K562 (cell line): Measurements from ENCODE around the gene TMOD2. TPM values are rescaled to one million over a fixed set of nuclear protein-coding genes. Genes with fewer than 3 reads are reported as not detected.
A peak's percentile ranks its signal among the peaks of the same experiment; 100 is the strongest.

Experiments used
- ATAC-seq: fragments of 200-7000 bp; cut with Tn5 transposase; 3 replicates; pipeline ENCODE4 v1.9.1; 2020; ENCODE audit warnings: moderate library complexity
- BruUV-seq: library from RNA; stranded (reverse); fragments of 400-500 nt; replicated peaks from 2 replicates; lab custom pipeline; 2021; lab: Mats Ljungman, UMichigan
- CTCF ChIA-PET: fragments of 300-600 bp; formaldehyde crosslinking; extraction: SDS; loops from one replicate; lab custom pipeline; 2021; ENCODE audit warnings: low intra/inter-chr PET ratio; lab: Yijun Ruan, JAX
- POLR2A ChIA-PET: fragments of 300-600, 350-650 bp; sonication (Branson Sonifier 250); formaldehyde crosslinking; extraction: SDS; loops from one replicate; lab custom pipeline; 2021; ENCODE audit warnings: antibody characterized with exemption, inconsistent platforms; lab: Yijun Ruan, JAX
- DNase-seq, 4 experiments: peaks; one replicate each; pipeline versions ENCODE4 v3.0.0 to v3.0.0-alpha.2; 2011 to 2018; ENCODE audit warnings: low spot score in 3 of 4, mixed read lengths in 3 of 4; ENCODE audit errors: extremely low read depth in 1 of 4
- FAIRE-seq: peaks from 2 replicates; lab custom pipeline; 2011; peaks lifted over from hg19 to GRCh38; lab: Jason Lieb, UNC
- H2AFZ ChIP-seq: 2 replicates; pipeline ENCODE4 v1.6.0; 2011; ENCODE audit warnings: low read depth, low read length, control low read depth, inconsistent platforms
- H3K27ac ChIP-seq: fragments of 200-600 bp; 3 replicates; pipeline ENCODE4 v1.8.0; 2011; ENCODE audit warnings: low read depth, mild to moderate bottlenecking, control low read depth, inconsistent platforms, low read length, moderate library complexity, mixed read lengths; ENCODE audit errors: extremely low read depth
- H3K27me3 ChIP-seq, 2 experiments: fragments of 300-600 bp in 1 of 2; 2 replicates in 1 of 2; 3 replicates in 1 of 2; pipeline versions ENCODE4 v1.6.0 to v1.8.0; 2011; ENCODE audit warnings: inconsistent platforms in 2 of 2, low read length in 2 of 2, mild to moderate bottlenecking in 1 of 2, mixed read lengths in 1 of 2, moderate library complexity in 1 of 2; ENCODE audit not compliant: control insufficient read depth in 2 of 2, insufficient read depth in 2 of 2
- H3K36me3 ChIP-seq: fragments of 300-600 bp; 3 replicates; pipeline ENCODE4 v1.8.0; 2011; ENCODE audit warnings: mild to moderate bottlenecking, low read length, inconsistent platforms; ENCODE audit not compliant: control insufficient read depth, insufficient read depth
- H3K4me1 ChIP-seq, 2 experiments: fragments of 200-600 bp in 1 of 2; replicated peaks in 1 of 2; 2 replicates in 1 of 2; 3 replicates in 1 of 2; pipeline versions ENCODE4 v1.5.1 to v1.8.0; 2011; ENCODE audit warnings: inconsistent platforms in 2 of 2, low read length in 2 of 2, mild to moderate bottlenecking in 1 of 2, mixed read lengths in 1 of 2, moderate library complexity in 1 of 2; ENCODE audit not compliant: control insufficient read depth in 2 of 2, insufficient read depth in 2 of 2
- H3K4me2 ChIP-seq: 2 replicates; pipeline ENCODE4 v1.6.1; 2011; ENCODE audit warnings: low read length, control low read depth, inconsistent platforms, mixed read lengths; ENCODE audit not compliant: insufficient read depth
- H3K4me3 ChIP-seq: fragments of 200-600 bp; sonication (generic), shearing (Covaris generic); 2 replicates; pipeline ENCODE4 v1.5.1; 2016; ENCODE audit warnings: control low read depth, inconsistent platforms
- H3K79me2 ChIP-seq: fragments of 200-600 bp; 3 replicates; pipeline ENCODE4 v1.8.0; 2011; ENCODE audit warnings: low read length, inconsistent platforms; ENCODE audit not compliant: control insufficient read depth, insufficient read depth
- H3K9ac ChIP-seq, 2 experiments: 2 replicates each; pipeline versions ENCODE4 v1.6.0 to v1.6.1; 2011; ENCODE audit warnings: low read depth in 2 of 2, low read length in 2 of 2, control low read depth in 1 of 2, inconsistent platforms in 1 of 2, mild to moderate bottlenecking in 1 of 2, mixed read lengths in 1 of 2; ENCODE audit not compliant: insufficient read depth in 1 of 2
- H3K9me1 ChIP-seq: one replicate; pipeline ENCODE4 v1.6.0; 2011; ENCODE audit warnings: inconsistent platforms, mild to moderate bottlenecking, low read length, moderate library complexity; ENCODE audit not compliant: control insufficient read depth, insufficient read depth
- H3K9me3 ChIP-seq: replicated peaks from 2 replicates; pipeline ENCODE4 v1.5.1; 2011; ENCODE audit warnings: low read depth, low read length, inconsistent platforms; ENCODE audit not compliant: control insufficient read depth, insufficient read depth
- H4K20me1 ChIP-seq: replicated peaks from 2 replicates; pipeline ENCODE4 v1.6.1; 2011; ENCODE audit warnings: low read length, inconsistent platforms, mixed read lengths; ENCODE audit not compliant: control insufficient read depth, insufficient read depth
- CEBPB ChIP-seq: fragments of 450-650 bp; IDR thresholded peaks from 2 replicates; pipeline ENCODE4 v1.6.1; 2016; ENCODE audit warnings: missing genetic modification characterization, missing compliant biosample characterization
- CEBPG ChIP-seq, 3 experiments: fragments of 200-800 bp in 1 of 3; sonication (Bioruptor generic) in 1 of 3; sonication (generic) in 1 of 3; formaldehyde crosslinking in 1 of 3; IDR thresholded peaks in 2 of 3; conservative IDR thresholded peaks in 1 of 3; 2 replicates each; pipeline versions ENCODE4 v1.6.1 to v1.8.0; 2016 to 2022; ENCODE audit warnings: missing compliant biosample characterization in 2 of 3, missing genetic modification characterization in 2 of 3, mild to moderate bottlenecking in 1 of 3, missing genetic modification reagents in 1 of 3
- CHAMP1 ChIP-seq: fragments of 450-650 bp; IDR thresholded peaks from 2 replicates; pipeline ENCODE4 v1.6.1; 2016; ENCODE audit warnings: mild to moderate bottlenecking
- MAFK ChIP-seq: IDR thresholded peaks from 2 replicates; pipeline ENCODE4 v1.6.1; 2011; ENCODE audit warnings: low read length, improper control_type of control experiment
- RCOR1 ChIP-seq, 2 experiments: IDR thresholded peaks; 2 replicates each; pipeline ENCODE4 v1.6.1; 2012; ENCODE audit warnings: low read depth in 2 of 2, low read length in 2 of 2, borderline replicate concordance in 1 of 2, improper control_type of control experiment in 1 of 2
- ZBTB40 ChIP-seq, 2 experiments: fragments of 450-650 bp in 1 of 2; sonication (generic) in 1 of 2; formaldehyde crosslinking in 1 of 2; IDR thresholded peaks; 2 replicates each; pipeline versions ENCODE4 v1.7.1 to v1.9.0; 2016 to 2022; ENCODE audit warnings: inconsistent platforms in 1 of 2, mild to moderate bottlenecking in 1 of 2, missing genetic modification reagents in 1 of 2
- ZBTB9 ChIP-seq: fragments of 450-650 bp; formaldehyde crosslinking; IDR thresholded peaks from 2 replicates; pipeline ENCODE4 v1.4.0; 2020; ENCODE audit warnings: mild to moderate bottlenecking, moderate library complexity
- ZNF830 ChIP-seq: fragments of 250-450 bp; sonication (Bioruptor Pico); IDR thresholded peaks from 2 replicates; pipeline ENCODE4 v1.5.0; 2021; ENCODE audit warnings: mild to moderate bottlenecking
- WGBS: fragments of 100-300 bp; shearing (Covaris generic); methylation state at CpG from one replicate; pipeline ENCODE4 v1.1.6; 2016; ENCODE audit warnings: low coverage, mixed read lengths; ENCODE audit not compliant: insufficient coverage; ENCODE audit errors: missing lambda C conversion rate; 5-methylcytosine and 5-hydroxymethylcytosine counted together
- in situ Hi-C: fragments of 300-500 bp; cut with MboI; formaldehyde crosslinking; loops from 4 replicates; pipeline ENCODE4 v1.15.0; 2018; ENCODE audit warnings: inconsistent platforms, mixed read lengths
- intact Hi-C: fragments of 100-400 bp; cut with micrococcal nuclease; formaldehyde crosslinking; loops from 2 replicates; pipeline ENCODE4 v1.14.2; 2022
- polyA plus RNA-seq, 8 experiments: library from polyadenylated mRNA; depleted of rRNA in 4 of 8; stranded (reverse) in 5 of 8; unstranded in 3 of 8; fragments of >200 nt; fragmentation: Nextera tagmentation in 2 of 8; fragmentation: Illumina TruSeq in 1 of 8; extraction: Ambion mirVana in 2 of 8; extraction: Trizol in 1 of 8; gene quantifications; 2 replicates each; pipeline versions ENCODE4 v1.2.1 to v1.2.3, GENCODE V29; 2011 to 2014; ENCODE audit warnings: inconsistent platforms in 1 of 8, missing spikeins in 1 of 8
- total RNA-seq, 7 experiments: library from RNA; depleted of rRNA in 6 of 7; stranded (reverse); fragments of >200 nt in 6 of 7; fragmentation: Illumina TruSeq in 2 of 7; extraction: Trizol in 2 of 7; gene quantifications; 2 replicates each; pipeline versions ENCODE4 v1.2.1 to v1.2.3, GENCODE V29; 2011 to 2021; ENCODE audit warnings: low replicate concordance in 1 of 7

The TMOD2 gene
- total and polyA plus RNA-seq, 9 of the 15 experiments (the other 6 are each of a cell fraction or from before 2014, with no cell fraction given), result 0.49 to 3.8 (median 3.0) TPM

- H3K4me1 ChIP-seq, result peaks cover 0 to 10% of the 10 kb centered on the region in 2 experiments; a peak in 2 of 5 replicates
- FAIRE-seq, result no peak
- H3K9me3 ChIP-seq, result no peaks in the 10 kb centered on the region
- intact Hi-C loops (no loop called here), in situ Hi-C loops (no loop called here)
- no TSS peak for BruUV-seq
- H3K4me3 ChIP-seq, result no peak overlapping the region
- H3K27ac ChIP-seq, result no peak overlapping the region
- H3K36me3 ChIP-seq, result peaks cover 30% of the 10 kb centered on the region; the same call in 2 of the 3 replicates
- H3K9ac ChIP-seq, result no peak overlapping the region
- peak; percentile 36; the same call in 1 of the 3 replicates for ATAC-seq
- no peak for DNase-seq
- ChIA-PET POLR2A (interaction anchor here (0.6 kb wide), 1 partner anchor 171 kb away, joined by 3 read pairs; no protein-coding TSS in a partner anchor), CTCF (no interaction called here)
- no peaks in the 10 kb centered on the region for H3K9me1 ChIP-seq
- H4K20me1 ChIP-seq, result no peaks in the 10 kb centered on the region
- no peak overlapping the region for H2AFZ ChIP-seq
- H3K79me2 ChIP-seq, result no peaks in the 10 kb centered on the region
- whole genome bisulfite sequencing, result 37% methylated on average over 4 of the region's 4 CpGs
- H3K27me3 ChIP-seq, result no peaks in the 10 kb centered on the region
- no peak overlapping the region for H3K4me2 ChIP-seq
- TF ChIP-seq CEBPG (CRISPR knock-in tag; IDR thresholded peaks at IDR 0.05) (no peak), CEBPG (tag; conservative IDR thresholded peaks at IDR 0.05 in 1 of 2, IDR thresholded peaks at IDR 0.05 in 1 of 2) (0 out of 4 replicates have a peak, but pooled peaks of 1 of the 2 experiments have one; percentile 37), CHAMP1 (no peak), RCOR1 (IDR thresholded peaks at IDR 0.05; ENCODE audit: borderline replicate concordance in 1 of 2, low read depth in 2 of 2, low read length in 2 of 2) (no peak), ZBTB9 (CRISPR knock-in tag) (no peak), MAFK (no peak), ZBTB40 (IDR thresholded peaks at IDR 0.05) (no peak), ZBTB40 (CRISPR knock-in tag; IDR thresholded peaks at IDR 0.05) (no peak), ZNF830 (CRISPR knock-in tag) (no peak), CEBPB (peak; percentile 79)
Measured at GRCh38 chr15:51718219-51718618, 33.2 kb upstream of the TMOD2 start.
